ENCODE measurements around the gene ANXA5. TPM values are rescaled to one million over a fixed set of nuclear protein-coding genes. Genes with fewer than 3 reads are reported as not detected.

The ANXA5 gene
- total RNA-seq, 6 donors from 2014 or later = 156 to 446 (median 301) TPM

GRCh38 chr4:121690001-121690400, 6.8 kb downstream of the ANXA5 start:
- TF ChIP-seq POLR2AphosphoS5 (IDR thresholded peaks at IDR 0.05) = no peak
- no peak for TF ChIP-seq CTCF (IDR thresholded peaks at IDR 0.05)
- TF ChIP-seq POLR2A (IDR thresholded peaks at IDR 0.05) = no peak
- TF ChIP-seq EP300 (IDR thresholded peaks at IDR 0.05) = no peak
- peaks cover 5 to 24% (median 16%) of the 10 kb centered on the region in 4 donors for H3K36me3 ChIP-seq
- ATAC-seq (ENCODE audit: low FRiP score in 2 of 2) (no peak), DNase-seq (no peak)
- H3K4me1 ChIP-seq = peaks cover 58 to 67% (median 62%) of the 10 kb centered on the region in 4 donors
- WGBS, 2 donors = 85 to 88% methylated on average over 2 of the region's 2 CpGs
- H3K27ac ChIP-seq = peak overlapping the region; percentile 50 to 74 (median 60)
- H3K27me3 ChIP-seq = no peaks in the 10 kb centered on the region
- H3K4me3 ChIP-seq = peak overlapping the region in 1 of 4 donors; percentile 2
- no peaks in the 10 kb centered on the region for H3K9me3 ChIP-seq

GRCh38 chr4:121688701-121689100, 8.1 kb downstream of the ANXA5 start:
- H3K4me3 ChIP-seq = no peak overlapping the region
- WGBS, 2 donors = 71 to 73% methylated on average over 2 of the region's 2 CpGs
- peaks cover 10 to 36% (median 20%) of the 10 kb centered on the region in 4 donors for H3K36me3 ChIP-seq
- TF ChIP-seq POLR2AphosphoS5 (IDR thresholded peaks at IDR 0.05) (no peak), CTCF (IDR thresholded peaks at IDR 0.05) (no peak), POLR2A (IDR thresholded peaks at IDR 0.05) (no peak), EP300 (IDR thresholded peaks at IDR 0.05) (no peak)
- peak overlapping the region in 1 of 4 donors; percentile 17 for H3K27ac ChIP-seq
- no peaks in the 10 kb centered on the region for H3K9me3 ChIP-seq
- no peak for DNase-seq
- H3K4me1 ChIP-seq = peaks cover 47 to 55% (median 51%) of the 10 kb centered on the region in 4 donors
- no peaks in the 10 kb centered on the region for H3K27me3 ChIP-seq
- ATAC-seq (ENCODE audit: low FRiP score in 2 of 2) = peak in 1 of 2 donors; percentile 4

DNA sequence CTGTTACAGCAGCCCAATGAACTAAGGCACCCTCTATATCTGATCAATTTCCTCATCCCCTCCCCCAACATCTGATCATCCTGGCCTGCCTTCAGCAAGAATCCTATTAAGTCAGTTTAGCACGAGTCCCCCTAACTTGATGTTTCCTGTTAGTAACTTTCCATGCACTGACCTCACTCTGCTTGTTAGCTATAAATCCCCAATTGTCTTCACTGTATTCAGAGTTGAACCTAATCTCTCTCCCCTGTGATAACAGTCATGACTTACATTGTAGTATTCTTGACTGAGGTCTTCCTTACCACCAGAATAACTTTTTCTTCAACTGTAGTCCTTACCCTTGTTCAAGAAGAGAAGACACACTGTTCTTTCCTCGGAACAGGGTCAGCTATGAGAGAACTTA, 8.5 kb downstream of the ANXA5 start:
- Histone ChIP-seq H3K27ac (no peak overlapping the region), H3K27me3 (no peaks in the 10 kb centered on the region), H3K4me3 (no peak overlapping the region), H3K4me1 (peaks cover 43 to 50% (median 47%) of the 10 kb centered on the region in 4 donors), H3K36me3 (peaks cover 10 to 40% (median 20%) of the 10 kb centered on the region in 4 donors), H3K9me3 (no peaks in the 10 kb centered on the region)
- DNase-seq = no peak
- no peak for ATAC-seq (ENCODE audit: low FRiP score in 2 of 2)
- no peak for TF ChIP-seq POLR2A (IDR thresholded peaks at IDR 0.05)
- TF ChIP-seq EP300 (IDR thresholded peaks at IDR 0.05) = no peak
- no peak for TF ChIP-seq POLR2AphosphoS5 (IDR thresholded peaks at IDR 0.05)
- no peak for TF ChIP-seq CTCF (IDR thresholded peaks at IDR 0.05)
- WGBS, 2 donors = 63 to 78% methylated on average over 2 of the region's 2 CpGs

DNA sequence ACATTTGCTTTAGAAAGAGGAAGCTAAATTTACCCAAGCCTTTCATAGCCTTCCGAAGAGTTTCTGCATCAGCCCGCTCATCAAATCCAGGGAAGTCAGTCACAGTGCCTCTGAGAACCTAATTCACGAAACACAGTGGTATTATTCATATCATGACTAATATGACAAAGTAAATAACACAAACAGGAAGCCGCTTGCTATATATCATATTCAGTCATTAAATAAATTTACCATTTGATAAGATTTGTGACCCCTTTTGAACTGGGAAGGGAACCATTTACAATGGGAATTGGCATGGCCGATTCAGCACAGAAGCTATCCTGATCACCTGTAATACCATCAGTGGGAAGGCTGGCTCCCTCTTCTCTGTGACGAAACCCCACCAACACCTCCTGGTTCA, 10.5 kb downstream of the ANXA5 start:
- DNase-seq (no peak), ATAC-seq (ENCODE audit: low FRiP score in 2 of 2) (no peak)
- no peak overlapping the region for H3K27ac ChIP-seq
- no peak overlapping the region for H3K4me3 ChIP-seq
- peaks cover 25 to 60% (median 27%) of the 10 kb centered on the region in 4 donors for H3K36me3 ChIP-seq
- no peaks in the 10 kb centered on the region for H3K27me3 ChIP-seq
- H3K4me1 ChIP-seq = peaks cover 27 to 33% (median 29%) of the 10 kb centered on the region in 4 donors
- H3K9me3 ChIP-seq = no peaks in the 10 kb centered on the region
- WGBS, 2 donors = 90 to 91% methylated on average over 6 of the region's 6 CpGs
- TF ChIP-seq EP300 (IDR thresholded peaks at IDR 0.05) (no peak), POLR2A (IDR thresholded peaks at IDR 0.05) (no peak), CTCF (IDR thresholded peaks at IDR 0.05) (no peak), POLR2AphosphoS5 (IDR thresholded peaks at IDR 0.05) (no peak)

DNA sequence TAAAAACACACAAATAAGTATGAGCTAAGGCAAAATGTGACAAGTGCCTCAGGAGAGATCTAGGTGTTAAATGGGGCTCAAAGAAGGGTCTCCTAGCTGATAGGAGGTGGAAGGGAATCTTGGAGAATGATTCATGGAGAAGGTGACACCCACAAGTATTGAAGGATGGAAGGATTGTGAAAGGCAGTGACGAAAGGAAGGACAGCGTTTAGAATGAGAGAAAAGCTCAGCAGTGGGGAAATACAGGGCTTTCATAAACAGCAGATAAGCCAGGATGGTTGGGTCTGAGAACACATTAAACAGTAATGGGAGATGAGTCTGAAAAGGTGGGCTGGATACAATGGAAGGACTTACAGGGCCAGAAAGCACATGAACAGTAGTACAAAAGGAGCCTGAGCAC, 11.5 kb downstream of the ANXA5 start:
- H3K4me3 ChIP-seq = no peak overlapping the region
- 84% methylated on average over 2 of the region's 2 CpGs for WGBS, 2 donors
- no peak for ATAC-seq (ENCODE audit: low FRiP score in 2 of 2)
- peaks cover 35 to 70% (median 36%) of the 10 kb centered on the region in 4 donors for H3K36me3 ChIP-seq
- H3K4me1 ChIP-seq = peaks cover 17 to 25% (median 19%) of the 10 kb centered on the region in 4 donors
- TF ChIP-seq POLR2AphosphoS5 (IDR thresholded peaks at IDR 0.05) (no peak), CTCF (IDR thresholded peaks at IDR 0.05) (no peak), POLR2A (IDR thresholded peaks at IDR 0.05) (no peak), EP300 (IDR thresholded peaks at IDR 0.05) (no peak)
- no peaks in the 10 kb centered on the region for H3K9me3 ChIP-seq
- DNase-seq = no peak
- H3K27me3 ChIP-seq = no peaks in the 10 kb centered on the region
- no peak overlapping the region for H3K27ac ChIP-seq
